ENCODE data around the gene MAP2K3. TPM values are rescaled to one million over a fixed set of nuclear protein-coding genes. Genes with fewer than 3 reads are reported as not detected.
"Not testable (repeated sequence)": the region's sequence is repeated elsewhere in the genome, so short reads cannot be mapped to it uniquely, and the experiment has no call there.

The MAP2K3 gene
- total RNA-seq, 2 experiments from 2014 or later: 151 to 153 TPM

DNA sequence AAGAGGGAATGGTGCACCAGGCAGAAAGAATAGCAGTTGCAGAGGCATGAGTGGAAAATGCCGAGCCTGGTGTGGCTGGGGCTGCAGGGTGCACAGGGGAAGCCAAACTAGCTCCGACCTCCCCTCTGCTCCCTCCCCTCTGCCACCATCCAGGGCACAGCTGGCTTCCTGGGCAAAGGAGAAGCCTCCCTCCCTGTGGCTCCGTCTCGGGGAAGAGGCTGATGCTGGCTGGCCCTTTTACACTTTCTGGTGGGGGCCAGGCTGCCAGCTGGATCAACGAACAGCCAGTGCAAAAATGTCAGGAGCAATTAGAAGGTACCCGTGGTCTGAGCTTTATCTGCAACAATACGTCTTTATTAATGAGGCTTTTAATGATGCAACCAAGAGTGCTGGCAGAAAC is 54.5 kb downstream of the MAP2K3 start:
- ATAC-seq: no peak
- CTCF ChIA-PET: no interaction called here
- H3K4me3 Mint-ChIP-seq: no peak overlapping the region
- no peaks in the 10 kb centered on the region for H3K36me3 Mint-ChIP-seq (ENCODE audit: low read depth)
- no peak overlapping the region for H3K27ac Mint-ChIP-seq
- no peaks in the 10 kb centered on the region for H3K4me1 Mint-ChIP-seq (ENCODE audit: low read depth)
- no peaks in the 10 kb centered on the region for H3K27me3 Mint-ChIP-seq
- POLR2A ChIA-PET: no interaction called here
- intact Hi-C loops (cut with micrococcal nuclease): no loop called here
- no peak for DNase-seq
- H3K9me3 Mint-ChIP-seq: no peaks in the 10 kb centered on the region
- TF ChIP-seq, protein P1, sequence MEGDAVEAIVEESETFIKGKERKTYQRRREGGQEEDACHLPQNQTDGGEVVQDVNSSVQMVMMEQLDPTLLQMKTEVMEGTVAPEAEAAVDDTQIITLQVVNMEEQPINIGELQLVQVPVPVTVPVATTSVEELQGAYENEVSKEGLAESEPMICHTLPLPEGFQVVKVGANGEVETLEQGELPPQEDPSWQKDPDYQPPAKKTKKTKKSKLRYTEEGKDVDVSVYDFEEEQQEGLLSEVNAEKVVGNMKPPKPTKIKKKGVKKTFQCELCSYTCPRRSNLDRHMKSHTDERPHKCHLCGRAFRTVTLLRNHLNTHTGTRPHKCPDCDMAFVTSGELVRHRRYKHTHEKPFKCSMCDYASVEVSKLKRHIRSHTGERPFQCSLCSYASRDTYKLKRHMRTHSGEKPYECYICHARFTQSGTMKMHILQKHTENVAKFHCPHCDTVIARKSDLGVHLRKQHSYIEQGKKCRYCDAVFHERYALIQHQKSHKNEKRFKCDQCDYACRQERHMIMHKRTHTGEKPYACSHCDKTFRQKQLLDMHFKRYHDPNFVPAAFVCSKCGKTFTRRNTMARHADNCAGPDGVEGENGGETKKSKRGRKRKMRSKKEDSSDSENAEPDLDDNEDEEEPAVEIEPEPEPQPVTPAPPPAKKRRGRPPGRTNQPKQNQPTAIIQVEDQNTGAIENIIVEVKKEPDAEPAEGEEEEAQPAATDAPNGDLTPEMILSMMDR (IDR thresholded peaks at IDR 0.05): no peak

DNA sequence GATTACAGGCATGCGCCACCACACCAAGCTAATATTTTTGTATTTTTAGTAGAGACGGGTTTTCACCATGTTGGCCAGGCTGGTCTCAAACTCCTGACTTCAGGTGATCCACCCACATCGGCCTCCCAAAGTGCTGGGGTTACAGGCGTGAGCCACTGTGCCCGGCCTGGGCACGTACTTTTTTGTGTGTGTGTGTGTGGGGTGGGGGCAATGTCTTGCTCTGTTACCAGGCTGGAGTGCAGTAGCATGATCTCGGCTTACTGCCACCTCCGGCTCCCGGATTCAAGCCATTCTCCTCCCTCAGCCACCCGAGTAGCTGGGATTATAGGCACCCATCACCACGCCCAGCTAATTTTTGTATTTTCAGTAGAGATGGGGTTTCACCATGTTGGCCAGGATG is 55.1 kb downstream of the MAP2K3 start:
- CTCF ChIA-PET; POLR2A ChIA-PET; H3K36me3 Mint-ChIP-seq (ENCODE audit: low read depth); H3K9me3 Mint-ChIP-seq; H3K4me3 Mint-ChIP-seq; intact Hi-C loops (cut with micrococcal nuclease); H3K27ac Mint-ChIP-seq; DNase-seq; H3K27me3 Mint-ChIP-seq; ATAC-seq; H3K4me1 Mint-ChIP-seq (ENCODE audit: low read depth): not testable (repeated sequence)

DNA sequence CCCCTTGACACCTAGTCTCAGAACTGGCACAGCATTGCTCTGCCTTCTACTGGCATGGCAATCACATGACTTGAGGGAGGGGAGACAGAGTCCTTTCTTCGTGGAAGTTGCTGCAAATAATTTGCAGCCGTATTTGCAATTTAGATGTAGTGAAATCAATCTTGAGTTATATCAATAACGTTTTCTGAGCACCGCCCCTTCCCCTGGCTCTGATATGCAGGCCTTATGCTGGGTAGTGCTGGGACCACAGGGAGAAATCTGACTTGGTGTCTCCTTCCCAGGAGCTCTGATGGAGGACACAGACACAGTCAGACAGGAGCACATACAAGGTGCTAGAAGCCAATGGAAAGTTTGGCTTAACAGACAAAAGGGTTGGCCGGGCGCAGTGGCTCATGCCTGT is 55.9 kb downstream of the MAP2K3 start:
- DNase-seq; H3K9me3 Mint-ChIP-seq; H3K27me3 Mint-ChIP-seq; H3K36me3 Mint-ChIP-seq (ENCODE audit: low read depth); intact Hi-C loops (cut with micrococcal nuclease); ATAC-seq; POLR2A ChIA-PET; H3K4me1 Mint-ChIP-seq (ENCODE audit: low read depth); CTCF ChIA-PET; H3K4me3 Mint-ChIP-seq; H3K27ac Mint-ChIP-seq: not testable (repeated sequence)

DNA sequence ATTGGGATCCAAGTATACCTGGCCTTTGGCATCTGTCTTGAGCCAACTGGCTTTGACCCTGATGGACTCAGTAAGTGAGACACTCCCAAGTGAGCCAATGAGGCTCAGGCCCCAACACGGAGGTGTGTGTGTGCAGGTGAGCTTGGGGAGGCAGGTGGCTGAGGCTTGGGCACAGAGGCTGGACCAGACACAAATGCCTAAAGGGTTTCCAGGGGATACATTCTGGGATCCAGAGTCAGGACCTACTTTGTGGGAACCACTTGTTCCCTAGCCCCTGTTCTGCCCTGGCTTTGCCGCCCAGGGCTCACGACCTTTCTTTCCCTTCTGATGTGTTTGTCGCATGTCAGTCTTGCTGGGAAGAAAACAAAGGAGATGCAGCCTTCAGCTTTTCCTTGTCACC is 56.8 kb downstream of the MAP2K3 start:
- CTCF ChIA-PET; H3K4me1 Mint-ChIP-seq (ENCODE audit: low read depth); ATAC-seq; intact Hi-C loops (cut with micrococcal nuclease); H3K27ac Mint-ChIP-seq; H3K27me3 Mint-ChIP-seq; DNase-seq; H3K9me3 Mint-ChIP-seq; H3K36me3 Mint-ChIP-seq (ENCODE audit: low read depth); H3K4me3 Mint-ChIP-seq; POLR2A ChIA-PET: not testable (repeated sequence)

DNA sequence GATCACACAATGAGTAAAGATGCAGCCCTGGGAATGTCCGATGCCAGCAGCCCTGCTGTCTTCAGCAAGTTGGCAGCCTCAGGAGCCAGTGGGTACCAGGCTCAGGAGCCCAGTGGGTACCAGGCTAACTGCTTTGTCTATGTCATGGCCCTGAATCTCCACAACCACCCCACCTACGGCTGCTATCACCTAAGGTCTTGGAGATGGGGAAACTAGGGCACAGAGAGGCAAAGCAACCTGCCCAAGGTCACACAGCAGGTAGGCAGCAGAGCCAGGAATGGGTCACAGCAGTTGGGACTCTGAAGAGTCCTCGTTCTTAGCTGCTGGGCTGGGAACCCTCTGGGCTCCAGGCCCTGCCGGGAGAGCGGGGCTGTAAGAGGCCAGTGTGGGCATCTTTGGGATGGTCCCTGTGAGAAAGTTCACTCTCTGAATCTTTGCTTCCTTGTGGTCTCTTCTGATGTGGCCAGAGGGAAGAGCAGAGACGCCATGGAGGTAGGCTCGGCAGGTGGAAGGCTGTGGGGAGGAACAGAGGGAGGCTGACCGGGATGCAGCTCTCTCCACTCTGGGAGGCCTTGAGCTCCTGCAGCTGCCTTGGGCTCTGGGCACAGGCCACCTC is 57.5 kb downstream of the MAP2K3 start:
- ATAC-seq; DNase-seq; H3K9me3 Mint-ChIP-seq; H3K36me3 Mint-ChIP-seq (ENCODE audit: low read depth); H3K27me3 Mint-ChIP-seq; CTCF ChIA-PET; H3K4me1 Mint-ChIP-seq (ENCODE audit: low read depth); POLR2A ChIA-PET; intact Hi-C loops (cut with micrococcal nuclease); H3K27ac Mint-ChIP-seq; H3K4me3 Mint-ChIP-seq: not testable (repeated sequence)

DNA sequence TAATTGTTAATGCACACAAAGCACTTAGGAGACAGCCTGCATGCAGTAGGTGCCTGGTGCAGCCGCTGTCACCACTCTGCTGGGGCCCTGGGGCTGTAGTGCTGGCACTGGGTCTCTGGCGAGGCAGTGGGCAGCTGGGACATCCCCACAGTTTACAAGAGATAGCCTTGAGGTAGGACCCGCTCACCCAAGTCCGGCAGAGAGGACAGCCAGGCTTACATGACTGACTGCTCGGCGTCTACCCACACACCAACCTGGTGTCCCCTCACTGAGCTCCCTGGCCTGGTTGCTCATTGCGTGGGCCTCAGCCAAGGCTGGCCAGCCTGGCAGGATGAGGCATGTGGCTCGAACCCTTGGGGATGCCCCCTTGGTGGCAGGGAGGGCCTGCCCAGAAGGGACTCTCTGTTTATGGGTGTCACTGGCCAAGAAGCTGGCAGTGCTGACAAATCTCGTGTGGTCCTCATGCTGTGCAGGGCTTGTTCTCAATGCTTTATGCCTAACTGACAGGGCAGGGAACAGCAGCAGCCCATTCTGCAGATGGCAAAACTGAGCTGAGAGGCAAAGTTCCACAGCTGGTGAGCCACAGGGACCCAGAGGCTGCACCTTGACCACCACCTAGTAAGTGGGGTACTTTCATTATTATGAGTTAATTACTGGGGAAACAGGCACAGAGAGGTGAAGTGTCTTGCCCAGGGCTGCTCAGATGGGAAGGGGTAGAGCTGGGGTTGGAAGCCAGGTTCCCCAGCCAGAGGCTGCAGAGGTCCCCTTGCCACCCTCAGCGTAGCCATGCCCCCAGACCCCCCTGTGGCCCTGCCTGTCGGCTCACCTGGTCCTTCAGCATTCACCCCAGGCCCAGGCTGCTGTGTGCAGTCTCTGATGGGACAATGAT is 58.8 kb downstream of the MAP2K3 start:
- H3K27ac Mint-ChIP-seq; H3K36me3 Mint-ChIP-seq (ENCODE audit: low read depth); DNase-seq; intact Hi-C loops (cut with micrococcal nuclease); H3K27me3 Mint-ChIP-seq; CTCF ChIA-PET; H3K9me3 Mint-ChIP-seq; H3K4me1 Mint-ChIP-seq (ENCODE audit: low read depth); H3K4me3 Mint-ChIP-seq; POLR2A ChIA-PET; ATAC-seq: not testable (repeated sequence)

DNA sequence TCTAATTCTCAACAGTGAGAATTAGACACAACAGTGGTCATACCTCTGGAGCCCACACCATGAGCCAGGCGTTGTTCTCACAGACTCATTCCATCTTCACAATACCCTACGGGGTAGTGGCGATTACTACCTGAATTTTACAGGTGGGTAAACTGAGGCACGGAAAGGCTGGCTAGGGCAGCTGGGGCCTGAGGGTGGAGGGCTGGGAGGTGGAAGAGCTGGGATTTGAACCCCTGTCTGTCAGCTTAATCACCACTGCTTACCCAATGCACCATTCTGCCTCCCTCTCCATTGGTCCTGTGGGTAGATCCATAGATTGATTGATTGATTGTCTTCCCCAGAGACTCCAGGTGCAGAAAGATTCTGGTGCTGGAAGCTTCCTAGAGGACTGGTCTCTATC is 60.3 kb downstream of the MAP2K3 start:
- intact Hi-C loops (cut with micrococcal nuclease); POLR2A ChIA-PET; H3K27ac Mint-ChIP-seq; ATAC-seq; H3K9me3 Mint-ChIP-seq; H3K4me3 Mint-ChIP-seq; DNase-seq; H3K36me3 Mint-ChIP-seq (ENCODE audit: low read depth); CTCF ChIA-PET; H3K27me3 Mint-ChIP-seq; H3K4me1 Mint-ChIP-seq (ENCODE audit: low read depth): not testable (repeated sequence)

DNA sequence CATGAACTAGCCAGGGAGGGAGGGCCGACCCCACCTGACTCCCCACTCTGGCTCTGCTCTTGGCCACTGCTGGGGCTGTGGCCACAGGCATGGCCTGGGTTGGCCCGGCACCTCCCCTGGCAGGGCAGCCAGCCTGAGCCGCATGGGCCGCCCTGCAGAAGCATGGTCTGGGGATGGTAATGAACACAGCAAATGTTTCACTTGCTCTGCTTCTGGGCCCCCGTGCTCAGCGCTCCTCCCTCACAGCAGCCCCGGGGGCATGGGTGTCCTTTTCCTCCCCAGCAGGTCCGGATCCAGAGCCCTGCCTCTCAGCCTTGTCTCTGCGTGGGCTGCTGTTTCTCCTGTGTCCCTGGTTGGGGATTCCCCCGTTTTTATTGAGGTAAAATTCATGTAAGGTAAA is 60.7 kb downstream of the MAP2K3 start:
- intact Hi-C loops (cut with micrococcal nuclease): no loop called here
- TF ChIP-seq, protein P1 (IDR thresholded peaks at IDR 0.05): no peak
- Mint-ChIP-seq H3K36me3 (ENCODE audit: low read depth) (no peaks in the 10 kb centered on the region), H3K4me3 (no peak overlapping the region), H3K9me3 (peaks cover 1% of the 10 kb centered on the region), H3K27ac (no peak overlapping the region), H3K4me1 (ENCODE audit: low read depth) (peaks cover 3% of the 10 kb centered on the region), H3K27me3 (no peaks in the 10 kb centered on the region)
- DNase-seq (no peak), ATAC-seq (no peak)
- ChIA-PET POLR2A (no interaction called here), CTCF (no interaction called here)

DNA sequence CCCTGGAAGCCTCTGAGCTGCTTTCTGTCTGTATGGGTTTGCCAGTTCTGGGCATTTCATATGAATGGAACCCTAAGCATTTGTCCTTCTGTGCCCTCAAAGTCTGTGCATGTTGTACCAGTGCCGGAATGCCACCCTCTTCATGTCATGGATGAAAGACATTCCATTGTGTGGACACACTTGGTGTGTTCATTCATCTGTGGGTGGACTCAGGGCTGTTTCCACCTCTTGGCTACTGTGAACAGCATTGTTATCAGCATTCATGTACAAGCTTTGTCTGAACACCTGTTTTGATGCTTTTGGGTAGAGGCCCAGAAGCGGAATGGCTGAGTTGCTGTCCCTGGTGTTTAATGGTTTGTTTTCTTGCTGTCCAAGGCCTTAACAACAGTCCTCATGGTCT is 61.6 kb downstream of the MAP2K3 start:
- CTCF ChIA-PET; H3K27me3 Mint-ChIP-seq; H3K36me3 Mint-ChIP-seq (ENCODE audit: low read depth); DNase-seq; H3K4me3 Mint-ChIP-seq; H3K27ac Mint-ChIP-seq; intact Hi-C loops (cut with micrococcal nuclease); H3K4me1 Mint-ChIP-seq (ENCODE audit: low read depth); POLR2A ChIA-PET; H3K9me3 Mint-ChIP-seq; ATAC-seq: not testable (repeated sequence)

DNA sequence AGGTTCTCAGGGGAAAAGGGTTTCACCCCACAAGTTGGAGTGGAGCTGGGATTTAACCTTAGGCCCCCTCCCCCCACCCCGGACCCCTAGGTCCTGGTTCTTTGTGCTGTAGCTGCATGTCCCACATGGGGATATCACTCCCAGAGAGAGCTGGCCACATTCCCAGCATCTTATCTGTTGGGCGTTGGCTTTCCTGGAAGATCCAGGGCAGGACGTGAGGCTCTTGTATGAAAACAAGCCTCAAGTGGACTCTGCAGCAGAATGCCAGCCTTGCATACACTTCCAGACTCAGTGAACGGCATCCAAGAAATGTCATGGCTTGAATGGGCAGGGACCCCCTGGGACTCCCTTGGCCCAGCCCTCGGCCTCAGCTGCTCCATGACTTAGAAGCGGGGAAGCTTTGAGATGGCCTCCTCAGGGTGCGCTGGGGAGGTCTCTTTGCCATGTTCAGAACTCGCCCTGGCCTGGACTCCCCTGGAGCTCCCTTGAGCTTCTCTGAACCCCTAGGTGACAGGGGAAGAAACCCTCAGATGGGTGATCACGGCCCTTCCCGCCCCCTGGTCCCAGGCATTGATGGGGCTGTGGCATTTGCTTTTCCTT is 62.2 kb downstream of the MAP2K3 start:
- H3K27ac Mint-ChIP-seq; H3K36me3 Mint-ChIP-seq (ENCODE audit: low read depth); H3K4me3 Mint-ChIP-seq; CTCF ChIA-PET; POLR2A ChIA-PET; ATAC-seq; H3K4me1 Mint-ChIP-seq (ENCODE audit: low read depth); intact Hi-C loops (cut with micrococcal nuclease); DNase-seq; H3K27me3 Mint-ChIP-seq; H3K9me3 Mint-ChIP-seq: not testable (repeated sequence)
